ENCODE data around the gene PHTF2.

- TF ChIP-seq PATZ1 (CRISPR knock-in tag; IDR thresholded peaks at IDR 0.05; ENCODE audit: borderline replicate concordance) (no peak), ESRRG (CRISPR knock-in tag; IDR thresholded peaks at IDR 0.05) (no peak), GLIS3 (CRISPR knock-in tag; IDR thresholded peaks at IDR 0.05) (no peak), RARB (CRISPR knock-in tag; IDR thresholded peaks at IDR 0.05) (no peak), ZFP30 (CRISPR knock-in tag; IDR thresholded peaks at IDR 0.05) (no peak), ZNF70 (CRISPR knock-in tag; IDR thresholded peaks at IDR 0.05) (no peak), ZC3H10 (CRISPR knock-in tag; IDR thresholded peaks at IDR 0.05) (no peak), POU6F1 (CRISPR knock-in tag; IDR thresholded peaks at IDR 0.05; ENCODE audit: borderline replicate concordance, low read depth) (no peak), ISL1 (CRISPR knock-in tag; IDR thresholded peaks at IDR 0.05) (no peak), TSHZ2 (CRISPR knock-in tag; IDR thresholded peaks at IDR 0.05) (no peak)
Observed at GRCh38 chr7:77839919-77840318, 41.3 kb downstream of the PHTF2 start.

All from SK-N-SH treated with all-trans-retinoic acid at 6 μM for 48 hours (cell line).